Activated CD8-positive, alpha-beta memory T cell treated with anti-CD3 and anti-CD28 coated beads, Interleukin-2, amount 50 U/mL, for 24 hours (primary cell): Measurements from ENCODE around the gene NKX3-2.

Experiments used
- DNase-seq: peaks from one replicate; pipeline ENCODE4 v3.0.0-alpha.2; 2020; ENCODE audit errors: extremely low read depth

Gene NKX3-2

GRCh38 chr4:13545394-13545808 lies 1.1 kb upstream of the NKX3-2 start:
- DNase-seq = no peak

GRCh38 chr4:13544606-13545393 lies 492 bp upstream of the NKX3-2 start:
- DNase-seq = no peak

- DNase-seq = no peak
Observed at GRCh38 chr4:13543032-13543838, 1.1 kb downstream of the NKX3-2 start.

- DNase-seq = no peak
Observed at GRCh38 chr4:13542577-13543031, 1.7 kb downstream of the NKX3-2 start.

- DNase-seq = no peak
Observed at GRCh38 chr4:13541720-13542576, 2.4 kb downstream of the NKX3-2 start.

- no peak for DNase-seq
Observed at GRCh38 chr4:13541176-13541604, 3.1 kb downstream of the NKX3-2 start.

- DNase-seq = no peak
Observed at GRCh38 chr4:13540446-13541175, 3.7 kb downstream of the NKX3-2 start.

DNA sequence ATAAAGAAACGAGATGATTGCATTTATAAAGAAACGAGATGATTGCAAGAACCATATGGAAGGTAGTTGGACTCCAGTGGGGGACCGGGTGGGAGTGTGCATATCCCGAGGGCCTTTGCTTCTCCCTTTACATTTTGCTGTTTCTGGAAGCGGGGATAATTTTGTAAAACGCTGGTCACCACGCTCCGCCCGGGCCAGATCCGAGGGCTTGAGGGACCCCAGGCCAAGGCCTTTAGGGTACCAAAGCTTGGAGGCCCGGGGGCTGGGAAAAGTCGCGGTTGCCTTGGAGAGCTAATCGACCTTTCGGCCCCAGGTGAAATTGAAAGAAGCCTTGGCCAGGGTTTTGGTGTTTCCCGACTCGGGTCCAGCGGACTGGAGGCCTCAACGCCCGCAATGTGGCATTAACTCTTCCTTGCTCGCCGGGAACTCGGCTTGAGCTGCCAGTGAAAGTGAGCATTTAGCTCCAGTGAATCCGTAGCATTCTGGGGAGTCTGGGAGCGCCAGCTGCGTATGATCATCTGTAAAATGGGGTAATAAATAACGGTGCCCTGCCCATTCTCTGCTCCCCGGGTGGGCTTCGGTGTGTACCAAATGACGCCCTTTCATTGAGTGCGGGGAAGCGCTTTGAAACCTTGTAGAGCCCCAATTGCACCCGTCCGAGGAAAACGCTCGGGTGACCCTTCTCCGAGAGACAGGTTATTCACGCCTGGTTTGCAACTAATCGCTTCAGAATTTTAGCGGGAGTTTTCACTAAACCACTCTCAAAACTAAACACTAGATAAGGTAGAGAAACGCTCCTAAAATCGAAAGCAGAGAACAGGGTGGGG lies 4.5 kb downstream of the NKX3-2 start:
- DNase-seq = no peak

GRCh38 chr4:13539047-13539618 lies 5.2 kb downstream of the NKX3-2 start:
- no peak for DNase-seq

DNA sequence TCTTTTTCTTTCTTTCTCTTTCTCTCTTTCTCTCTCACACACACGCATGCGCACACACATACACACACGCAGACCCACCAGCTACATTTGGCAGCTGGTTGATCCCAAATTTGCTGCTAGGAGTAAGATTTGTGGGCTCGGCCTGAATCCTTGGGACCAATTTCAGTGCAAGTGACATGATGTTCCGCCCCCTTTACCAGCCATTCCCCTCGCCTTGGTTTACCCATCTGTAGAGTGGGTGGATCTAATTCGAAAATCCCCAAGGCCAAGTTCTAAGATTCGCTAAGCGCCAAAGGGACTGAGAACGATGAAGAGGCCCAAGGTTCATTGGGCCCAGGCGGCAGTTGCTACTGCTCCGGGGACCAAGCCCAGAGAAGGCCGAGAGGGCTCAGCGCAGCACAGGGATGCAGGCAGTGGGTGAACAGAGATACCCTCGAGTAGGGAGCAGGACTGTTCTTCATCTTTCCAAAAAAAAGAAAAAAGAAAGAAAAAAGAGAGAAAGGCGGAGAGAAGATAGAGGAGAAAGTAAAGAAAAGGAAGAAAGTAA lies 5.8 kb downstream of the NKX3-2 start:
- no peak for DNase-seq

- no peak for DNase-seq
Observed at GRCh38 chr4:13537832-13538177, 6.5 kb downstream of the NKX3-2 start.

DNA sequence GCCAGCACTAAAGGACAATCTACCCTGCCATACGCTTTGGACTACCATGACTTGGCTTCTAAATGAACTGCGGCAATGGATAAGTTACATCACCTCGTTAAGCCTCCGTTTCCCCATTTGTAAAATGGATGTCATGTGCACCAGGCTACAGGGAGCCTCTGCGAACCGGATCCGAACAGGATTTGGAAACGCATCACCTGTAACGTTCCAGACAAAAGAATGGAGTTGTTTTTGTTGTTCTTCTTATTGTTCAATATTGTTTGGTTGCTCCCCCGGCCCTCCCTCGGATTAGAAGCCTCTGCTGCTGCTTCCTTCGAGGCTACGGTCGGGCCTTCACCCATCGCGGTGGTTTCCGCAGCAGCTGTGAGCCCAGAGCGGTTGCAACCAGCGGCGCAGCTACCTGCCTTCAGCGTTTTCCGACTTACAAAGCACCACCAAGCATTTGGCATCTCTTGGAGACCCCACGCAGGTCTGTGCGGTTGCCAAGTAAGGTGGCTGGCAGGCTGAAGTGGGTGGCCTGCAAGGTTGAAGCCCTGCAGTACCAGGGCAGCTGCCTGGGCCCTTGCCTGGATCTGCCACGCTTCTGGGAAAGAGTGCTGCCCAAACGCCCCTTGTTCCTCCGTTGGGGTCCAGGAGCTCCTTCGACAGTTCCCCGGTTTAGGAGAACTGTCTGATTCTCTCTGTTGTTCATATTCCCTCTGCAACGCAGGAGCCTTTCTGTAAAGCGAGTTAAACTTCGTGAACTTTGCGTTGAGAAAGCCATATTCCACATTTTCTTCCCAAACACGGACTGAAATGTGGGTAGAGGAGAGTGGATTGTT lies 7.1 kb downstream of the NKX3-2 start:
- no peak for DNase-seq

DNA sequence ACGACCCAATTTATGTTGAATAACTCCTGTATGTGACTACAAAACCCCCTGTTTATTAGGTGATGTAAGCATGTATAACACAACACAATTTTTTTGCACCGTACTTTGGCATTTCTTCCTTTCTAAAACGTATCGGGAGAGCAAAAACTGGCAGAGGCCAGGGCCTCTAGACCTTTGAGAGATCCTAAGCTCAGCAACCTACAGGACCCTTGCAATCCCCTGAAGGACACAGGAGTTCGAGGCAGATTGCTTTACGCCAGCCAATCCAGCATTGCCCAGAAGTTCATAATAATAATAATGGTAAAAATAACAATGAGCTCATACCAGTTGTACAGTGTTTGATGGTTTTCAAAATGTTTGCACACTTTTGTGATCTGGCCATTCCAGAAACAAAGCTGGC lies 7.7 kb downstream of the NKX3-2 start:
- DNase-seq = no peak

DNA sequence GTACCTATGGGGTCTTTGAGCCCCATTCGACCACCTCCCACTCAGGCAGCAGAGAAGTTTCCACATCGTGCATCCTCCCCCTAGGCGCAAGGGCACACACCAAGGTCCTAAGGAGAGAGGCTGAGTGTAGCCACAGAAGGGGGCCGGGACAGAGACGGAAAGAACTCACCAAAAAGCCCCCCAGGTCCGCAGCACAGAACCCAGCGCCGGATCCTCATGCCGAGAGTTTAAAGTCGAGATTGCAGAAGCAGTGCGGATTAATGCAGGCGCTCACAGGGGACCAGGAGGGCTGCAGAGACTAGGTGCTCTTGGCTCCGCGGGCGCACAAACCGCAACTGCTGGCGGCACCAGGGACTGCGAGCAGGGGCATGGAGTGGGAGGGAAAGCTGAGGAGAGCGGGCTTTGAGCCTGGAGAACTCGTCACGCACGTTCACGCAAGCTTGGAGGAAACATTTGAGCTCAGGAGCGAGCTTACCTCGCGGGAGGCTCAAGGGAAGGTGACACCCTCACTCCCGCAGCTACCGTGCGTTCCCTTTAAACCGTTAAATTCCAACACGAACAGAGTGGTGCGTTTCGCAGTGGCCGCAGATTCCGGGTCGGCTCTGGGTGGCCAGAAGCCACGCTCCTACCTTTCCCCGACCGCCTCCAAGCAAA lies 8.5 kb downstream of the NKX3-2 start:
- no peak for DNase-seq

DNA sequence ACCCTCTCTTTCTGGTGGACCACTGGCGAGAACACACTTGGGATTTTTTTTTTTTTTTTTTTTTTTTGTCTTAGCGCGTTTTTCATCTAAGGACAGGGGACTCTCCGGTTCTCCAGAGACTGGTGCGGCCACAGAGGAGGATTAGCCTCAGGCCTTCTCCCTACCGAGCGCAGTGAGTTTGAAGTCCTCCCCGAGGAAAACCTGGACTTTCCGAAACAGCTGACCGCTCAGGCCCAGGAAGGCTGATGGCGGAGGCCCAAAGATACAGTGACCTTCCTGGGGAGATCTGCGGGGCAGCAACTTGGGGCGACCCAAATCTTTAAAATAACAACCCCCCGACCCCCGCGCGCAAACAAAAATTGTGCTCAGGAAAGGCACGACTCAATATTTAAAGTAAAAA lies 9.2 kb downstream of the NKX3-2 start:
- no peak for DNase-seq

- no peak for DNase-seq
Observed at GRCh38 chr4:13534344-13535063, 9.8 kb downstream of the NKX3-2 start.

DNA sequence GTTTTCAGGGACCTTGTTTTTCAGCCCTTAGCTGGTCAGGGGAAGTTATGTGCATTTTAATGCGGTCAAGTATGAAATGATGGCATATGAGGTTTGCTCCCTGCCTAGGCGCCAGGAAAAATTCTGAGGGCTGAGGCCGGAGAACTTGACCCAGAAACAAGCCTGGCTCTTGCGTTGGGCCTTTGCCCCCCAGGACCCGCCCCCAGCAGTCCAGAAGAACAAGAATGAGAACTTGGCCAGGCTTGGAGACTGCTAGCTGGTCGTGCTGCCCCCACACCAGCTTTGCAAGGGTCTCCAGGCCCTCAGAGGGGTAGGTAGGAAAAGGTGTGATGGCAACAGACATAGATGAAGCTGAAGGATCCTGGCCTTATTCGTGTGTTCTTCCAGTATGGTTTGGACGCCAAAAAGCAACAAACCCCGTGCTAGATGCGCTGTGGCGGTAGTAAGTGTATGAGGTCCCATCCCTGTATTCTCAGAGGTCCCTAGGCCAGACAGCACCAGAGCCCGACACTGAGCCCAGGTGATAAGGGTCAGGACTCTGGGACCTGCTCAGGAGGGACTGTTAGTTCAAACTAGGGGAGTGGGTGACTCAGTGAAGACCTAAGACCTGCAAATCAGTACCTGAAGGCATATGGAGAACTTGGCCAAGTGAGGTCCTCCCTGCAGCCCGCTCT lies 10.5 kb downstream of the NKX3-2 start:
- DNase-seq = no peak
